ENCODE data around the gene CHST14.

The CHST14 gene

DNA sequence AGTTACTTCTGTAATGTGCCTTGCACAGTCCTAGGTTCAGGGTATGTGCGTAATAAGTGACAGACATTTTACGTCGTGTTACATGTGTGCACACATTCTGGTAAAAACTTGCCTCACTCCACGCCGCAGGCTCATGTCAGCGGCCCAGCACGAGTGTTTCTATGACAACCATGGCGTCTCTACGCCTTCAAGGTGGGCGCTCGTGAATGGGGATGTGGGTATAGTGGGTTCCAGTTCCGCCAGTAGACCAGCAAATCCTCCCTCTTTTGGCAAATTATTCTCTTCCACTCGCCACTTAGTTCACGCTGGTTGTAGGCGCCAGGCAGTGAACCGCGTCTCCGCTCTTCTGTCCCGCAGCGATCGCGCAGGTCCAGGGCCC is 40.3 kb downstream of the CHST14 start:
- Histone ChIP-seq H3K9ac (ENCODE audit: insufficient read length, low read depth) (peak overlapping the region; percentile 70), H3K4me3 (ENCODE audit: insufficient read length, low read depth) (peak overlapping the region; percentile 49), H3K4me1 (ENCODE audit: insufficient read depth, insufficient read length) (no peaks in the 10 kb centered on the region), H3K27me3 (ENCODE audit: insufficient read depth, insufficient read length) (peaks cover 60% of the 10 kb centered on the region), H3K36me3 (ENCODE audit: insufficient read depth, insufficient read length, low read length) (no peaks in the 10 kb centered on the region), H3K9me3 (ENCODE audit: insufficient read depth, low read length) (no peaks in the 10 kb centered on the region)
- TF ChIP-seq SUZ12 (IDR thresholded peaks at IDR 0.05; ENCODE audit: extremely low read depth, insufficient read depth, insufficient read length): no peak
- no peak for TF ChIP-seq ZNF274 (IDR thresholded peaks at IDR 0.05; ENCODE audit: low read depth, low read length)
- no peak for TF ChIP-seq YY1 (IDR thresholded peaks at IDR 0.05; ENCODE audit: insufficient read depth, insufficient read length)
- DNase-seq (ENCODE audit: low read depth, low spot score): no peak

DNA sequence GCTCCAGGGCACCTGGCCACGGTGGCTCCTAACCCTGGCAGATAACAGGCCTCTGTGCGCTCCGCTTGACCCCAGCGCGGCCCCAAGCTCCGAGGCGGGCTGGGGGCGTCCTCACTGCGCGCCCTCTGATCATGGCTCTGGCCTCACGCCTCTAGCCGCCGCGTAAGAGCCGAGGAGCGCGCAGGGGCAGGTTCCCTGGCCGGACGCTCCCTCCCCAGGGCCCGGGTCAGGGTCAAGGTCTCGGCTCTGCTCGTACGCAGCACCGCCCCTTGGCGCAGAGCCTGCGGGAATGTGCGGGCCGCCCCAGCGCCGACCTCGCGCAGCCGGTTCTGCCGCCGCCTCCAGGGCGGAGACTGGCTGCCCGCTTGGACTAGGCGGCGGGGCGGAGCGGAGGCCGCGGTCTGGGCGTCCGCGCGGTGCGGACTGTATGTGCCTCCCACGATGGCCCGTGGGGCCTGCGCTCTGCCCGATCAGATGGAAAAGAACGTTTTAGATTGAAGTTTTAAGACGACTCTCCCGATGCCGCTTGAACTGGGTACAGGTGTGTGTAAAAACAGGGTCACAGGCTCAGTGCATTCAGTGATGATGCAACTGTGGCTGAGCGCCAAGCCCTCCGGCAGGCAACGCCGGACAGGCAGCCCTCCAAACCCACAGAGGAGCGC is 40.8 kb downstream of the CHST14 start:
- H3K36me3 ChIP-seq (ENCODE audit: insufficient read depth, insufficient read length, low read length): no peaks in the 10 kb centered on the region
- H3K4me1 ChIP-seq (ENCODE audit: insufficient read depth, insufficient read length): no peaks in the 10 kb centered on the region
- peak; percentile 38 for DNase-seq (ENCODE audit: low read depth, low spot score)
- H3K9me3 ChIP-seq (ENCODE audit: insufficient read depth, low read length): no peaks in the 10 kb centered on the region
- peak overlapping the region; percentile 49 for H3K4me3 ChIP-seq (ENCODE audit: insufficient read length, low read depth)
- H3K27me3 ChIP-seq (ENCODE audit: insufficient read depth, insufficient read length): peaks cover 59% of the 10 kb centered on the region
- H3K9ac ChIP-seq (ENCODE audit: insufficient read length, low read depth): peak overlapping the region; percentile 70
- TF ChIP-seq YY1 (IDR thresholded peaks at IDR 0.05; ENCODE audit: insufficient read depth, insufficient read length) (no peak), ZNF274 (IDR thresholded peaks at IDR 0.05; ENCODE audit: low read depth, low read length) (no peak), SUZ12 (IDR thresholded peaks at IDR 0.05; ENCODE audit: extremely low read depth, insufficient read depth, insufficient read length) (no peak)

DNA sequence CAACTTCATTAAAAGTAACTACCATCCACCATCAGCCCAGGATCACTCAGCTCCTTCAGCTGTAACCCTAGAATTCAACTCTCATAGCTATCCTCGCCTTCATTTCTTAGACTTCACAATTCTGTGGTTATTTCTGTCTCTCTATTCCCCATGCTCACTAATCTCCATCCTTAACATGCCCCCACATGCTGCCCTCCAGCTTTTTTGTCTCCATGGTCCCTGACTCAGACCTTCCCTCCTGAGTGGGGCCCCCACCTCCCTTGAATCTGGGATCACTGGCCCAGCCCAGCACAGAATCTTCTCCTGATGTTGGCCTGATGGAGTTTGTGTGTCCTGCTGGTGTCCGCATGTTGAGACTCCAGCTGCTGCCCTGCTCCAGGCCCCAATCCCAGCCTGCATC is 41.7 kb downstream of the CHST14 start:
- Histone ChIP-seq H3K9me3 (ENCODE audit: insufficient read depth, low read length) (no peaks in the 10 kb centered on the region), H3K4me1 (ENCODE audit: insufficient read depth, insufficient read length) (no peaks in the 10 kb centered on the region), H3K36me3 (ENCODE audit: insufficient read depth, insufficient read length, low read length) (no peaks in the 10 kb centered on the region), H3K27me3 (ENCODE audit: insufficient read depth, insufficient read length) (peaks cover 55% of the 10 kb centered on the region), H3K4me3 (ENCODE audit: insufficient read length, low read depth) (no peak overlapping the region), H3K9ac (ENCODE audit: insufficient read length, low read depth) (no peak overlapping the region)
- no peak for TF ChIP-seq SUZ12 (IDR thresholded peaks at IDR 0.05; ENCODE audit: extremely low read depth, insufficient read depth, insufficient read length)
- no peak for TF ChIP-seq ZNF274 (IDR thresholded peaks at IDR 0.05; ENCODE audit: low read depth, low read length)
- TF ChIP-seq YY1 (IDR thresholded peaks at IDR 0.05; ENCODE audit: insufficient read depth, insufficient read length): no peak
- no peak for DNase-seq (ENCODE audit: low read depth, low spot score)

GRCh38 chr15:40513609-40514008 is 42.8 kb downstream of the CHST14 start:
- DNase-seq (ENCODE audit: low read depth, low spot score): no peak
- TF ChIP-seq ZNF274 (IDR thresholded peaks at IDR 0.05; ENCODE audit: low read depth, low read length) (no peak), YY1 (IDR thresholded peaks at IDR 0.05; ENCODE audit: insufficient read depth, insufficient read length) (no peak), SUZ12 (IDR thresholded peaks at IDR 0.05; ENCODE audit: extremely low read depth, insufficient read depth, insufficient read length) (no peak)
- Histone ChIP-seq H3K9me3 (ENCODE audit: insufficient read depth, low read length) (no peaks in the 10 kb centered on the region), H3K36me3 (ENCODE audit: insufficient read depth, insufficient read length, low read length) (no peaks in the 10 kb centered on the region), H3K4me3 (ENCODE audit: insufficient read length, low read depth) (no peak overlapping the region), H3K9ac (ENCODE audit: insufficient read length, low read depth) (no peak overlapping the region), H3K27me3 (ENCODE audit: insufficient read depth, insufficient read length) (peaks cover 43% of the 10 kb centered on the region), H3K4me1 (ENCODE audit: insufficient read depth, insufficient read length) (no peaks in the 10 kb centered on the region)

DNA sequence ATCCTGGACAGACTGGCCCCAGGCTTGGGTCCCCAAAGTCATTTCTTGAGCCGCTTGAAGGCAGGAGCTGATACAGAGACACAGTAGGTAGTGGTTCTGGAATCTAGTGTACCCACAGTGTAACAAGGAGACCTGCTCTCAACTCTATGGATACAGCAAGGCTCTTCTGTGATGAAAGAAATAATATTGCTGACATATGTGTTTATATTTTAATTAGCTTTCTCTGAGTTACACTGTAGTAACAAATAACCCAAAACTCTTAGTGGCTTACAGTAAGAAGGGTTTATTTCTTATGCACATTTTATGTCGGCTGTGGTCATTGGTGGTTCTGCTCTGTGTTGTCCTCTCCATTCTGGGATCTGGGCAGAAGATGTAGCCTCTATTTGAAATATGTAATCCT is 45.5 kb downstream of the CHST14 start:
- Histone ChIP-seq H3K9ac (ENCODE audit: insufficient read length, low read depth) (no peak overlapping the region), H3K4me1 (ENCODE audit: insufficient read depth, insufficient read length) (no peaks in the 10 kb centered on the region), H3K9me3 (ENCODE audit: insufficient read depth, low read length) (no peaks in the 10 kb centered on the region), H3K27me3 (ENCODE audit: insufficient read depth, insufficient read length) (peaks cover 25% of the 10 kb centered on the region), H3K4me3 (ENCODE audit: insufficient read length, low read depth) (no peak overlapping the region), H3K36me3 (ENCODE audit: insufficient read depth, insufficient read length, low read length) (no peaks in the 10 kb centered on the region)
- DNase-seq (ENCODE audit: low read depth, low spot score): no peak
- TF ChIP-seq YY1 (IDR thresholded peaks at IDR 0.05; ENCODE audit: insufficient read depth, insufficient read length): no peak
- TF ChIP-seq SUZ12 (IDR thresholded peaks at IDR 0.05; ENCODE audit: extremely low read depth, insufficient read depth, insufficient read length): no peak
- no peak for TF ChIP-seq ZNF274 (IDR thresholded peaks at IDR 0.05; ENCODE audit: low read depth, low read length)
